Fibroblast of skin of left quadriceps (primary cell): Measurements from ENCODE around the gene DACT2.
"Not testable (repeated sequence)": the region's sequence is repeated elsewhere in the genome, so short reads cannot be mapped to it uniquely, and the experiment has no call there.

Source experiments
- DNase-seq, 2 experiments: peaks; one replicate each; pipeline ENCODE4 v3.0.0-alpha.2; 2013; ENCODE audit warnings: low read depth in 2 of 2

DACT2 gene

GRCh38 chr6:168319279-168320111 is at the start of gene DACT2:
TSS of gene DACT2 (minus strand) at chr6:168319777. CDS start at chr6:168319633, 144 bp downstream.
- DNase-seq = no peak

GRCh38 chr6:168368936-168369335 is 49.4 kb upstream of the DACT2 start:
- no peak for DNase-seq

- DNase-seq = no peak
Observed at GRCh38 chr6:168368066-168368820, 48.7 kb upstream of the DACT2 start.

GRCh38 chr6:168367285-168367751 is 47.7 kb upstream of the DACT2 start:
- no peak for DNase-seq

GRCh38 chr6:168366473-168366872 is 46.9 kb upstream of the DACT2 start:
- no peak for DNase-seq

- DNase-seq = no peak
Observed at GRCh38 chr6:168365422-168366165, 46.0 kb upstream of the DACT2 start.

- no peak for DNase-seq
Observed at GRCh38 chr6:168364793-168365421, 45.3 kb upstream of the DACT2 start.

GRCh38 chr6:168363811-168364792 is 44.5 kb upstream of the DACT2 start:
- no peak for DNase-seq

GRCh38 chr6:168363302-168363701 is 43.7 kb upstream of the DACT2 start:
- no peak for DNase-seq

- DNase-seq = no peak
Observed at GRCh38 chr6:168362276-168362990, 42.9 kb upstream of the DACT2 start.

- DNase-seq = no peak
Observed at GRCh38 chr6:168361766-168362165, 42.2 kb upstream of the DACT2 start.

GRCh38 chr6:168359794-168360193 is 40.2 kb upstream of the DACT2 start:
- DNase-seq = no peak

- DNase-seq = no peak
Observed at GRCh38 chr6:168358842-168359420, 39.4 kb upstream of the DACT2 start.

- DNase-seq = not testable (repeated sequence)
Observed at GRCh38 chr6:168356872-168357271, 37.3 kb upstream of the DACT2 start.

- no peak for DNase-seq
Observed at GRCh38 chr6:168355716-168356522, 36.3 kb upstream of the DACT2 start.

- no peak for DNase-seq
Observed at GRCh38 chr6:168354338-168354737, 34.8 kb upstream of the DACT2 start.

GRCh38 chr6:168353041-168353440 is 33.5 kb upstream of the DACT2 start:
- no peak for DNase-seq

- no peak for DNase-seq
Observed at GRCh38 chr6:168352096-168352495, 32.5 kb upstream of the DACT2 start.
